ENCODE results near the gene ERBIN. TPM values are rescaled to one million over a fixed set of nuclear protein-coding genes. Genes with fewer than 3 reads are reported as not detected.

Gene ERBIN
- total RNA-seq, 8 experiments from 2014 or later: 25.7 to 92.7 (median 43.9) TPM

DNA sequence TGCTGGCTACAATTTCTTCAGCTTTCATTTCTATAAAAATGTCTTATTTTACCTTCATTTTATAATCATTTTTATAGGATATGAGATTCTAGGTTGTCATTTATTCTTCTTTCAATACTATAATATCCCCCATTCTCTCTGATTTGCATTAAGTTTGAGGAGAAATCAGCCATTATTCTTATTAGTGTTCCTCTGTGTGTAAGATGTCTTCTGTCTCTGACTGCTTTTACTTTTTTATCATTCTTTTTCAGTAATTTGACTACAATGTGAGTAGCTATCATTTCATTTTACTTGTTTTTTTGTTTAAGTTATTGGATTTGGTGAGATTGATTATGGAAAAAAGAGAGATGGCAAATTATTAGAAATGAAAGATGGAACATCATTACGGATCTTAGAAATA, 204.1 kb downstream of the ERBIN start:
- Histone ChIP-seq H3K27ac (no peak overlapping the region), H3K4me3 (no peak overlapping the region), H3K4me1 (replicated peaks in 1 of 2) (peaks cover 0 to 13% of the 10 kb centered on the region in 2 donors)
- in situ Hi-C loops (cut with MboI; ENCODE audit: low pct_unique_long_range_greater_than_20kb in 2 of 9, low sequenced_read_pairs in 9 of 9, unreplicated experiment in 9 of 9): no loop called here
- 60 to 100% (median 100%) methylated on average over 1 of the region's 1 CpG; no CpG with 5 or more reads in 1 of the 10 experiments for WGBS, 10 experiments
- no peak for ATAC-seq (replicated peaks in 6 of 8)

Other genes starting within 250 kb of the ERBIN start
- gene SGTB, start 204.5 kb upstream of the ERBIN start, total RNA-seq: 10 to 100 TPM in 5 of 8 experiments, 1 to 10 TPM in 3; 2.8 to 35.3 (median 13.4) TPM
- 10 to 100 TPM in 7 of 8 experiments, 1 to 10 TPM in 1; 9.2 to 24.6 (median 21.3) TPM for gene NLN, start 204.4 kb upstream of the ERBIN start, total RNA-seq
- gene SREK1, start 217.7 kb downstream of the ERBIN start, total RNA-seq: 100 to 1,000 TPM in 2 of 8 experiments, 10 to 100 TPM in 6; 38.5 to 143 (median 62.8) TPM

Data from motor neuron (in vitro differentiated cells).